Activated naive CD4-positive, alpha-beta T cell treated with anti-CD3 and anti-CD28 coated beads, Interleukin-2, amount 50 U/mL, for 16 hours (primary cell): ENCODE measurements around the gene CLDN2.
A peak's percentile ranks its signal among the peaks of the same experiment; 100 is the strongest.
"Not testable (repeated sequence)": the region's sequence is repeated elsewhere in the genome, so short reads cannot be mapped to it uniquely, and the experiment has no call there.

Experiments
- DNase-seq: peaks from one replicate; pipeline ENCODE4 v3.0.0-alpha.2; 2020

Gene CLDN2

GRCh38 chrX:106919932-106920452, at the start of gene CLDN2:
Gene CLDN2, plus strand, starts transcription at chrX:106920402. Its CDS starts 7,827 bp downstream, at chrX:106928229.
- DNase-seq = no peak

- DNase-seq = not testable (repeated sequence)
These were observed 47.4 kb upstream of the CLDN2 start for GRCh38 chrX:106872796-106873195.

- no peak for DNase-seq
These were observed 46.1 kb upstream of the CLDN2 start for GRCh38 chrX:106874075-106874474.

- no peak for DNase-seq
These were observed 45.1 kb upstream of the CLDN2 start for GRCh38 chrX:106875151-106875550.

- no peak for DNase-seq
These were observed 30.7 kb upstream of the CLDN2 start for GRCh38 chrX:106889468-106889867.

GRCh38 chrX:106891762-106892460, 28.3 kb upstream of the CLDN2 start:
- DNase-seq = no peak

GRCh38 chrX:106894392-106894909, 25.8 kb upstream of the CLDN2 start:
- peak; percentile 34 for DNase-seq

GRCh38 chrX:106894978-106895452, 25.2 kb upstream of the CLDN2 start:
- DNase-seq = no peak

- DNase-seq = no peak
These were observed 22.9 kb upstream of the CLDN2 start for GRCh38 chrX:106897259-106897658.

- DNase-seq = no peak
These were observed 21.7 kb upstream of the CLDN2 start for GRCh38 chrX:106898462-106898861.

GRCh38 chrX:106899276-106899675, 20.9 kb upstream of the CLDN2 start:
- no peak for DNase-seq

GRCh38 chrX:106899841-106900240, 20.4 kb upstream of the CLDN2 start:
- DNase-seq = no peak

GRCh38 chrX:106901341-106901740, 18.9 kb upstream of the CLDN2 start:
- no peak for DNase-seq

- DNase-seq = no peak
These were observed 18.4 kb upstream of the CLDN2 start for GRCh38 chrX:106901781-106902219.

- DNase-seq = no peak
These were observed 17.5 kb upstream of the CLDN2 start for GRCh38 chrX:106902684-106903083.

GRCh38 chrX:106903291-106903824, 16.8 kb upstream of the CLDN2 start, which contains the start of gene RIPPLY1:
Gene RIPPLY1, minus strand, starts transcription at chrX:106903341. Its CDS starts 54 bp downstream, at chrX:106903287.
- no peak for DNase-seq

GRCh38 chrX:106903856-106904528, 16.2 kb upstream of the CLDN2 start:
- no peak for DNase-seq

GRCh38 chrX:106905064-106905708, 15.0 kb upstream of the CLDN2 start:
- DNase-seq = no peak

- no peak for DNase-seq
These were observed 13.8 kb upstream of the CLDN2 start for GRCh38 chrX:106906361-106906760.

- DNase-seq = no peak
These were observed 7.3 kb upstream of the CLDN2 start for GRCh38 chrX:106912864-106913263.

- DNase-seq = no peak
These were observed 2.2 kb upstream of the CLDN2 start for GRCh38 chrX:106917830-106918500.

GRCh38 chrX:106921637-106922036, 1.4 kb downstream of the CLDN2 start:
- no peak for DNase-seq
